Astrocyte (in vitro differentiated cells and primary cell): ENCODE data around the gene GPR158. TPM values are rescaled to one million over a fixed set of nuclear protein-coding genes. Genes with fewer than 3 reads are reported as not detected.

ENCODE experiments used
- DNase-seq: peaks from one replicate; pipeline ENCODE4 v3.0.0-alpha.2; 2010; ENCODE audit warnings: low read depth
- FAIRE-seq: peaks from 2 replicates; lab custom pipeline; 2011; peaks lifted over from hg19 to GRCh38; lab: Jason Lieb, UNC
- H2AFZ ChIP-seq: 2 replicates; pipeline ENCODE4 v1.6.0; 2012; ENCODE audit warnings: low read depth, low read length, inconsistent platforms
- H3K27ac ChIP-seq: 2 replicates; pipeline ENCODE4 v1.5.1; 2011; ENCODE audit warnings: low read depth, low read length, inconsistent platforms
- H3K27me3 ChIP-seq: 2 replicates; pipeline ENCODE4 v1.6.0; 2011; ENCODE audit warnings: low read length, inconsistent platforms; ENCODE audit not compliant: insufficient read depth
- H3K36me3 ChIP-seq: 2 replicates; pipeline ENCODE4 v1.5.1; 2011; ENCODE audit warnings: low read length, inconsistent platforms; ENCODE audit not compliant: insufficient read depth
- H3K4me1 ChIP-seq: 2 replicates; pipeline ENCODE4 v1.5.1; 2011; ENCODE audit warnings: low read length, inconsistent platforms; ENCODE audit not compliant: insufficient read depth
- H3K4me2 ChIP-seq: 2 replicates; pipeline ENCODE4 v1.6.0; 2012; ENCODE audit warnings: low read length, inconsistent platforms
- H3K4me3 ChIP-seq: 2 replicates; pipeline ENCODE4 v1.5.1; 2011; ENCODE audit warnings: low read depth, mild to moderate bottlenecking, low read length, inconsistent platforms; ENCODE audit not compliant: insufficient read depth
- H3K79me2 ChIP-seq: 2 replicates; pipeline ENCODE4 v1.6.0; 2012; ENCODE audit warnings: mild to moderate bottlenecking, low read length, inconsistent platforms; ENCODE audit not compliant: insufficient read depth
- H3K9ac ChIP-seq: 2 replicates; pipeline ENCODE4 v1.6.0; 2012; ENCODE audit warnings: mild to moderate bottlenecking, low read length, inconsistent platforms
- H3K9me3 ChIP-seq: 2 replicates; pipeline ENCODE4 v1.5.1; 2012; ENCODE audit warnings: low read depth, mild to moderate bottlenecking, low read length, inconsistent platforms; ENCODE audit not compliant: insufficient read depth
- H4K20me1 ChIP-seq: 2 replicates; pipeline ENCODE4 v1.6.0; 2012; ENCODE audit warnings: low read length, inconsistent platforms; ENCODE audit not compliant: insufficient read depth
- H3K27ac Mint-ChIP-seq: one replicate; pipeline ENCODE4 v1.8.0; 2021; ENCODE audit warnings: mild to moderate bottlenecking, mixed read lengths; ENCODE audit not compliant: unreplicated experiment
- H3K27me3 Mint-ChIP-seq: one replicate; pipeline ENCODE4 v1.8.0; 2021; ENCODE audit warnings: low read depth, mixed read lengths; ENCODE audit not compliant: unreplicated experiment
- H3K36me3 Mint-ChIP-seq: one replicate; pipeline ENCODE4 v1.8.0; 2021; ENCODE audit warnings: low read depth, mixed read lengths; ENCODE audit not compliant: unreplicated experiment
- H3K4me1 Mint-ChIP-seq: one replicate; pipeline ENCODE4 v1.8.0; 2021; ENCODE audit warnings: low read depth, mixed read lengths; ENCODE audit not compliant: unreplicated experiment
- H3K4me3 Mint-ChIP-seq: one replicate; pipeline ENCODE4 v1.8.0; 2021; ENCODE audit warnings: mild to moderate bottlenecking, moderate library complexity, mixed read lengths; ENCODE audit not compliant: unreplicated experiment
- H3K9me3 Mint-ChIP-seq: one replicate; pipeline ENCODE4 v1.8.0; 2021; ENCODE audit warnings: mild to moderate bottlenecking, mixed read lengths; ENCODE audit not compliant: unreplicated experiment
- CTCF ChIP-seq: IDR thresholded peaks from 2 replicates; pipeline ENCODE4 v1.5.1; 2011; ENCODE audit warnings: low read depth, mild to moderate bottlenecking, inconsistent platforms, low read length, moderate library complexity; ENCODE audit not compliant: insufficient read depth
- EZH2 ChIP-seq: IDR thresholded peaks from 2 replicates; pipeline ENCODE4 v1.6.1; 2012; ENCODE audit warnings: mild to moderate bottlenecking, low read length, inconsistent platforms; ENCODE audit not compliant: insufficient read depth
- total RNA-seq: library from RNA; stranded (reverse); gene quantifications from 2 replicates; pipeline ENCODE4 v1.2.1, GENCODE V29; 2021

The GPR158 gene
- total RNA-seq, 1 donor from 2014 or later = 0.27 TPM

- Mint-ChIP-seq H3K27ac (no peak overlapping the region), H3K4me3 (no peak overlapping the region), H3K4me1 (no peaks in the 10 kb centered on the region), H3K27me3 (no peaks in the 10 kb centered on the region), H3K9me3 (peaks cover 4% of the 10 kb centered on the region), H3K36me3 (no peaks in the 10 kb centered on the region)
- Histone ChIP-seq H3K27ac (no peak overlapping the region), H3K4me3 (no peak overlapping the region), H3K4me2 (no peak overlapping the region), H4K20me1 (no peaks in the 10 kb centered on the region), H3K4me1 (no peaks in the 10 kb centered on the region), H3K79me2 (no peaks in the 10 kb centered on the region), H3K9ac (no peak overlapping the region), H3K9me3 (no peaks in the 10 kb centered on the region), H2AFZ (no peak overlapping the region), H3K36me3 (no peaks in the 10 kb centered on the region), H3K27me3 (no peaks in the 10 kb centered on the region)
- DNase-seq (no peak), FAIRE-seq (no peak)
- TF ChIP-seq EZH2 (no peak), CTCF (no peak)
Measured at GRCh38 chr10:25565570-25565969, 390.8 kb downstream of the GPR158 start.

- Mint-ChIP-seq H3K4me1 (no peaks in the 10 kb centered on the region), H3K36me3 (no peaks in the 10 kb centered on the region), H3K4me3 (no peak overlapping the region), H3K27ac (no peak overlapping the region), H3K9me3 (no peaks in the 10 kb centered on the region), H3K27me3 (no peaks in the 10 kb centered on the region)
- H3K4me1 ChIP-seq = no peaks in the 10 kb centered on the region
- no peak overlapping the region for H3K27ac ChIP-seq
- no peak overlapping the region for H3K9ac ChIP-seq
- H3K36me3 ChIP-seq = no peaks in the 10 kb centered on the region
- H3K4me2 ChIP-seq = no peak overlapping the region
- H4K20me1 ChIP-seq = no peaks in the 10 kb centered on the region
- no peak overlapping the region for H3K4me3 ChIP-seq
- H3K27me3 ChIP-seq = no peaks in the 10 kb centered on the region
- TF ChIP-seq EZH2 (no peak), CTCF (no peak)
- no peaks in the 10 kb centered on the region for H3K9me3 ChIP-seq
- no peak for DNase-seq
- H3K79me2 ChIP-seq = no peaks in the 10 kb centered on the region
- no peak for FAIRE-seq
- H2AFZ ChIP-seq = no peak overlapping the region
Measured at GRCh38 chr10:25573316-25573715, 398.5 kb downstream of the GPR158 start.

GRCh38 chr10:25575343-25575742 is 400.5 kb downstream of the GPR158 start:
- Histone ChIP-seq H3K4me3 (no peak overlapping the region), H3K79me2 (no peaks in the 10 kb centered on the region), H3K9me3 (no peaks in the 10 kb centered on the region), H3K36me3 (no peaks in the 10 kb centered on the region), H2AFZ (no peak overlapping the region), H3K4me1 (no peaks in the 10 kb centered on the region), H3K27ac (no peak overlapping the region), H3K9ac (no peak overlapping the region), H3K4me2 (no peak overlapping the region), H3K27me3 (no peaks in the 10 kb centered on the region), H4K20me1 (no peaks in the 10 kb centered on the region)
- Mint-ChIP-seq H3K4me1 (no peaks in the 10 kb centered on the region), H3K27me3 (no peaks in the 10 kb centered on the region), H3K9me3 (no peaks in the 10 kb centered on the region), H3K4me3 (no peak overlapping the region), H3K27ac (no peak overlapping the region), H3K36me3 (no peaks in the 10 kb centered on the region)
- TF ChIP-seq CTCF = no peak
- TF ChIP-seq EZH2 = no peak
- no peak for FAIRE-seq
- no peak for DNase-seq
